Esophagus squamous epithelium (tissue), 4 donors: ENCODE measurements around the gene SIL1.

ENCODE experiments used
- CTCF ChIP-seq, 6 experiments: fragments of 450-650 bp in 4 of 6; fragments of 200-600 bp in 2 of 6; sonication (generic) in 2 of 6; IDR thresholded peaks; one replicate each; pipeline ENCODE4 v1.5.1; 2016 to 2019; ENCODE audit warnings: antibody characterized with exemption in 6 of 6, mild to moderate bottlenecking in 4 of 6, moderate library complexity in 4 of 6
- POLR2A ChIP-seq, 4 donors: fragments of 450-650 bp; IDR thresholded peaks; one replicate each; pipeline ENCODE4 v1.6.1; 2017; ENCODE audit warnings: antibody characterized with exemption in 4 of 4, mild to moderate bottlenecking in 4 of 4, moderate library complexity in 3 of 4

- no peak for TF ChIP-seq CTCF (IDR thresholded peaks at IDR 0.05)
- no peak for TF ChIP-seq POLR2A (IDR thresholded peaks at IDR 0.05)
Measured at GRCh38 chr5:138905541-138905940, 292.6 kb downstream of the SIL1 start.
